CD14-positive monocyte (primary cell): Measurements from ENCODE around the gene RASEF. TPM values are rescaled to one million over a fixed set of nuclear protein-coding genes. Genes with fewer than 3 reads are reported as not detected.

Source experiments
- DNase-seq, 3 donors: peaks; one replicate each; pipeline ENCODE4 v3.0.0-alpha.2; 2011 to 2022
- H2AFZ ChIP-seq: 2 replicates; pipeline ENCODE4 v1.6.0; 2012; ENCODE audit warnings: mild to moderate bottlenecking, low read depth, low read length, inconsistent platforms; ENCODE audit not compliant: insufficient read depth, poor library complexity, severe bottlenecking
- H3K27ac ChIP-seq, 2 donors: 1 replicate in 1 of 2; 2 replicates in 1 of 2; pipeline ENCODE4 v1.5.1; 2012 to 2013; ENCODE audit warnings: low read length in 2 of 2, control low read depth in 1 of 2, inconsistent platforms in 1 of 2, low read depth in 1 of 2, mild to moderate bottlenecking in 1 of 2
- H3K27me3 ChIP-seq, 2 donors: one replicate each; pipeline versions ENCODE4 v1.6.0 to v1.6.1; 2011 to 2013; ENCODE audit warnings: low read length in 2 of 2; ENCODE audit not compliant: control insufficient read depth in 2 of 2, insufficient read depth in 2 of 2
- H3K36me3 ChIP-seq, 2 donors: replicated peaks in 1 of 2; 1 replicate in 1 of 2; 2 replicates in 1 of 2; pipeline versions ENCODE4 v1.5.1 to v1.6.1; 2012 to 2013; ENCODE audit warnings: low read length in 2 of 2, control low read depth in 1 of 2, inconsistent platforms in 1 of 2, mild to moderate bottlenecking in 1 of 2; ENCODE audit not compliant: insufficient read depth in 2 of 2, control insufficient read depth in 1 of 2
- H3K4me1 ChIP-seq, 2 donors: 1 replicate in 1 of 2; 2 replicates in 1 of 2; pipeline versions ENCODE4 v1.5.1 to v1.6.1; 2012 to 2013; ENCODE audit warnings: low read length in 2 of 2, control low read depth in 1 of 2, inconsistent platforms in 1 of 2, mild to moderate bottlenecking in 1 of 2, moderate library complexity in 1 of 2; ENCODE audit not compliant: insufficient read depth in 2 of 2, control insufficient read depth in 1 of 2
- H3K4me2 ChIP-seq: replicated peaks from 2 replicates; pipeline ENCODE3; 2012; ENCODE audit warnings: low read length, moderate library complexity, mild to moderate bottlenecking; ENCODE audit not compliant: poor library complexity, severe bottlenecking; ENCODE audit errors: extremely low read depth
- H3K4me3 ChIP-seq, 3 experiments: fragments of 200-600 bp in 1 of 3; sonication (generic) in 1 of 3; replicated peaks in 1 of 3; 1 replicate in 2 of 3; 2 replicates in 1 of 3; pipeline ENCODE4 v1.5.1; 2011 to 2013; ENCODE audit warnings: low read length in 3 of 3, mild to moderate bottlenecking in 3 of 3, control low read depth in 2 of 3, low read depth in 2 of 3, inconsistent platforms in 1 of 3, moderate library complexity in 1 of 3
- H3K79me2 ChIP-seq: 2 replicates; pipeline ENCODE4 v1.6.0; 2012; ENCODE audit warnings: mild to moderate bottlenecking, control low read depth, inconsistent platforms, low read length, moderate library complexity; ENCODE audit not compliant: insufficient read depth
- H3K9ac ChIP-seq: 2 replicates; pipeline ENCODE4 v1.6.0; 2017; ENCODE audit warnings: low read length, mild to moderate bottlenecking; ENCODE audit not compliant: insufficient read depth, poor library complexity, severe bottlenecking
- H3K9me3 ChIP-seq, 2 donors: replicated peaks in 1 of 2; 1 replicate in 1 of 2; 2 replicates in 1 of 2; pipeline versions ENCODE4 v1.5.1 to v1.6.1; 2012 to 2013; ENCODE audit warnings: low read length in 2 of 2, control low read depth in 1 of 2; ENCODE audit not compliant: control insufficient read depth in 1 of 2, insufficient read depth in 1 of 2
- H4K20me1 ChIP-seq: 2 replicates; pipeline ENCODE4 v1.6.0; 2012; ENCODE audit warnings: mild to moderate bottlenecking, low read length, control low read depth, moderate library complexity; ENCODE audit not compliant: insufficient read depth
- H3K27ac Mint-ChIP-seq, 7 donors: one replicate each; pipeline ENCODE4 v1.8.0; 2020; ENCODE audit warnings: mild to moderate bottlenecking in 7 of 7, mixed read lengths in 7 of 7, moderate library complexity in 6 of 7, inconsistent platforms in 2 of 7
- H3K27me3 Mint-ChIP-seq, 3 donors: one replicate each; pipeline ENCODE4 v1.8.0; 2021 to 2022; ENCODE audit warnings: low read depth in 3 of 3, mild to moderate bottlenecking in 3 of 3, mixed read lengths in 3 of 3, moderate library complexity in 3 of 3, inconsistent platforms in 1 of 3
- H3K36me3 Mint-ChIP-seq, 2 donors: one replicate each; pipeline ENCODE4 v1.8.0; 2020; ENCODE audit warnings: mixed read lengths in 2 of 2, inconsistent platforms in 1 of 2, mild to moderate bottlenecking in 1 of 2
- H3K4me1 Mint-ChIP-seq: one replicate; pipeline ENCODE4 v1.8.0; 2020; ENCODE audit warnings: mild to moderate bottlenecking, mixed read lengths
- H3K4me3 Mint-ChIP-seq, 2 donors: one replicate each; pipeline ENCODE4 v1.8.0; 2020; ENCODE audit warnings: mild to moderate bottlenecking in 2 of 2, mixed read lengths in 2 of 2, moderate library complexity in 1 of 2
- H3K9me3 Mint-ChIP-seq, 7 donors: one replicate each; pipeline ENCODE4 v1.8.0; 2020 to 2022; ENCODE audit warnings: mixed read lengths in 7 of 7, mild to moderate bottlenecking in 6 of 7, moderate library complexity in 6 of 7, inconsistent platforms in 2 of 7
- WGBS: methylation state at CpG from one replicate; pipeline ENCODE4 v1.1.5; 2013; ENCODE audit warnings: missing lambda C conversion rate; ENCODE audit not compliant: insufficient coverage; 5-methylcytosine and 5-hydroxymethylcytosine counted together
- intact Hi-C, 2 donors: fragments of 100-400 bp; cut with micrococcal nuclease; formaldehyde crosslinking; loops; one replicate each; pipeline versions ENCODE4 v1.15.0 to v1.15.1; 2023
- polyA plus RNA-seq, 3 donors: library from polyadenylated mRNA; depleted of rRNA in 1 of 3; unstranded in 2 of 3; stranded (reverse) in 1 of 3; fragments of 300-500 nt in 2 of 3; fragments of >200 nt in 1 of 3; fragmentation: Illumina TruSeq in 2 of 3; gene quantifications; 1 replicate in 2 of 3; 2 replicates in 1 of 3; pipeline ENCODE4 v1.2.3, GENCODE V29; 2012 to 2021
- TF ChIP-seq, protein P1 (sequence below): fragments of 200-600 bp; IDR thresholded peaks from one replicate; pipeline ENCODE4 v1.8.0; 2022; ENCODE audit warnings: antibody characterized with exemption, mild to moderate bottlenecking

Gene RASEF
- polyA plus RNA-seq, 3 donors: not detected

DNA sequence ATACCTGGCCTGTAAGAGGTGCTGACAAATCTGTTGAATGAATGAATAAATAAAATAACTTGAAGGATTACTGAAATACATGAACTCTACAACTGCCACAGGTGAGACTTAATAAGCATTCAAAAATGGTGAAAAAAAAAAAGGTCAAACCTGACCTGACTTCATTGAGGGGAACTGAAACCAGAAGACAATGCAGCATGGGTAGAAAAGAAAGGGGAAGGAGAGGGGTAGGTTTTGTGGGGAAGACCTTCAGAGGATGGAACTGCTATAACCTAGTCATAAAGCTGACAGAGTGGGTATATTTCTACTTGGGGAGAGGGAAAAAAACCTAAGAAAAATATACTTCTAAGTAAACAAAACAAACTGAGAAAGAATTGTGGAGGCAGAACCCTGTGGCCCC lies 56.6 kb downstream of the RASEF start:
- H3K36me3 ChIP-seq: no peaks in the 10 kb centered on the region
- no peak overlapping the region for H3K4me2 ChIP-seq
- H3K4me3 Mint-ChIP-seq: no peak overlapping the region
- H3K27me3 ChIP-seq: no peaks in the 10 kb centered on the region
- no peaks in the 10 kb centered on the region for H3K36me3 Mint-ChIP-seq
- TF ChIP-seq, protein P1, sequence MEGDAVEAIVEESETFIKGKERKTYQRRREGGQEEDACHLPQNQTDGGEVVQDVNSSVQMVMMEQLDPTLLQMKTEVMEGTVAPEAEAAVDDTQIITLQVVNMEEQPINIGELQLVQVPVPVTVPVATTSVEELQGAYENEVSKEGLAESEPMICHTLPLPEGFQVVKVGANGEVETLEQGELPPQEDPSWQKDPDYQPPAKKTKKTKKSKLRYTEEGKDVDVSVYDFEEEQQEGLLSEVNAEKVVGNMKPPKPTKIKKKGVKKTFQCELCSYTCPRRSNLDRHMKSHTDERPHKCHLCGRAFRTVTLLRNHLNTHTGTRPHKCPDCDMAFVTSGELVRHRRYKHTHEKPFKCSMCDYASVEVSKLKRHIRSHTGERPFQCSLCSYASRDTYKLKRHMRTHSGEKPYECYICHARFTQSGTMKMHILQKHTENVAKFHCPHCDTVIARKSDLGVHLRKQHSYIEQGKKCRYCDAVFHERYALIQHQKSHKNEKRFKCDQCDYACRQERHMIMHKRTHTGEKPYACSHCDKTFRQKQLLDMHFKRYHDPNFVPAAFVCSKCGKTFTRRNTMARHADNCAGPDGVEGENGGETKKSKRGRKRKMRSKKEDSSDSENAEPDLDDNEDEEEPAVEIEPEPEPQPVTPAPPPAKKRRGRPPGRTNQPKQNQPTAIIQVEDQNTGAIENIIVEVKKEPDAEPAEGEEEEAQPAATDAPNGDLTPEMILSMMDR: no peak
- peaks cover 0 to 2% (median 0%) of the 10 kb centered on the region in 3 donors for H3K27me3 Mint-ChIP-seq
- H3K27ac ChIP-seq: no peak overlapping the region
- peaks cover 3% of the 10 kb centered on the region for H3K4me1 Mint-ChIP-seq
- H3K9me3 ChIP-seq: no peaks in the 10 kb centered on the region
- no peak overlapping the region for H2AFZ ChIP-seq
- no peak overlapping the region for H3K4me3 ChIP-seq
- H3K9ac ChIP-seq: no peak overlapping the region
- no peaks in the 10 kb centered on the region for H4K20me1 ChIP-seq
- no peaks in the 10 kb centered on the region for H3K79me2 ChIP-seq
- H3K9me3 Mint-ChIP-seq: peaks cover 0 to 8% (median 0%) of the 10 kb centered on the region in 7 donors
- H3K27ac Mint-ChIP-seq: no peak overlapping the region
- H3K4me1 ChIP-seq: no peaks in the 10 kb centered on the region
- intact Hi-C loops: no loop called here
- no peak for DNase-seq

- H3K4me1 Mint-ChIP-seq: peaks cover 3% of the 10 kb centered on the region
- intact Hi-C loops: no loop called here
- H3K79me2 ChIP-seq: no peaks in the 10 kb centered on the region
- H3K4me1 ChIP-seq: no peaks in the 10 kb centered on the region
- H4K20me1 ChIP-seq: no peaks in the 10 kb centered on the region
- no peak overlapping the region for H3K4me3 ChIP-seq
- TF ChIP-seq, protein P1: no peak
- no peak overlapping the region for H3K9ac ChIP-seq
- H3K27me3 Mint-ChIP-seq: peaks cover 0 to 2% (median 0%) of the 10 kb centered on the region in 3 donors
- peaks cover 0 to 8% (median 0%) of the 10 kb centered on the region in 7 donors for H3K9me3 Mint-ChIP-seq
- no peaks in the 10 kb centered on the region for H3K9me3 ChIP-seq
- no peak overlapping the region for H3K4me3 Mint-ChIP-seq
- H3K36me3 ChIP-seq: no peaks in the 10 kb centered on the region
- no peaks in the 10 kb centered on the region for H3K27me3 ChIP-seq
- 100% methylated on average over 1 of the region's 2 CpGs for WGBS
- no peak overlapping the region for H2AFZ ChIP-seq
- H3K27ac ChIP-seq: no peak overlapping the region
- no peak overlapping the region for H3K4me2 ChIP-seq
- no peak for DNase-seq
- H3K27ac Mint-ChIP-seq: no peak overlapping the region
- no peaks in the 10 kb centered on the region for H3K36me3 Mint-ChIP-seq
Measured at GRCh38 chr9:83005963-83006362, 57.0 kb downstream of the RASEF start.
